ENCODE measurements around the gene CD8B. TPM values are rescaled to one million over a fixed set of nuclear protein-coding genes. Genes with fewer than 3 reads are reported as not detected.

The CD8B gene
- total RNA-seq, 1 donor from 2014 or later = not detected

DNA sequence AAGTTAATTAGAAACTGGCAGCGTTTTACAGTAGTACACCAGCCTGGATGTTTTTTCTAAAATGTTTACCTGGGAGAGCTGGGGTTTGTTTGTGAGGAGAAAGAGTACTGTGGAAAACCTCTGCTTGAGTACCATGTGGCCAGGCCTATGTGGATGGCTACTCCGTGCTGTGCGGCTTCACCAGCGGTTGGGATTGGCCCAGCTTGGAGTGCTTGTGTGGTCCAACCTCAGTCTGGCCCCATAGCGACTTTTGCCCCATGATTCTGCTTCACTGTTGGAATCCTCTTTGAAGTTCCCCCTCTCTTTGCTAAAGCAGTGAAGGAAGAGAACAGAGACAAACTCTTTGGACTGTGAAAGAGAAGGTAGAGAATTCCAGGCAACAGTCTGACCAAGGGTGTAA is 86.8 kb downstream of the CD8B start:
- no peak for DNase-seq (ENCODE audit: low read depth in 2 of 2)

DNA sequence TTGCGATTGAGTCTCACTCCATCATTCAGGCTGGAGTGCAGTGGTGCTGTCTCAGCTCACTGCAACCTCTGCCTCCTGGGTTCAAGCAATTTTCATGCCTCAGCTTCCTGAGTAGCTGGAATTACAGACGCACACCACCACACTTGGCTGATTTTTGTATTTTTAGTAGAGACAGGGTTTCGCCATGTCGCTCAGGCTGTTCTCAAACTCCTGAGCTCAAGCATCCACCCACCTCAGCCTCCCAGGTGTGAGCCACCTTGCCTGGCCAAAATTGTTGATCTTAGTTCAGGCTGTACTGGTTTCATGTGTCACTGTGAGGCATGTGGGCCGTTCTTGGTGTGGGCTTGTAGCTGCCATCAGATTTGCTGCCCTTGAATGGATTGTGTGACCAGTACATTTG is 89.1 kb downstream of the CD8B start:
- no peak for DNase-seq (ENCODE audit: low read depth in 2 of 2)

DNA sequence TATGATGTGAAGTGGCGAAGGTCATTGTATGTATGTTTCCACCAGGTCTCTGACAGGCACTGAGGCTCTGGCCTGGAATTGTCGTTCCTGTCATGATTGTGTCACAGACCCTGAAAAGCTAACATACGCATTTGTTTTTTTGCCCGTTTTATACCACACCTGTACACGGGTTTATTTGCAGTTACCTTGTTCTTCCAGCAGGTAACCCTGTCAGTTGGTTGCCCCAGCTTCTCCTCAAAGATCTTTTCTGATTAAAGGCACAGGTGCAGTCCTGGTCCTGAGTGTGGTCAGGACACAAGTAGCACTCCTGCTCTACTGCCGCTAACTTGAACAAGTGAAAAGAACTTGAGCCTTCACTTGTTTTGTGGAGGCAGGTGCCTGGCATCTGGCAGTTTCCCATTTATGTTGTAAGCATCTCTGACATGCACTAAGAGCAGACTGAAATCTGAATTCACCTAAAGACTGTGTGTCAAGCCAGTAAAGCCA is 90.8 kb downstream of the CD8B start:
- DNase-seq (ENCODE audit: low read depth in 2 of 2) = no peak

DNA sequence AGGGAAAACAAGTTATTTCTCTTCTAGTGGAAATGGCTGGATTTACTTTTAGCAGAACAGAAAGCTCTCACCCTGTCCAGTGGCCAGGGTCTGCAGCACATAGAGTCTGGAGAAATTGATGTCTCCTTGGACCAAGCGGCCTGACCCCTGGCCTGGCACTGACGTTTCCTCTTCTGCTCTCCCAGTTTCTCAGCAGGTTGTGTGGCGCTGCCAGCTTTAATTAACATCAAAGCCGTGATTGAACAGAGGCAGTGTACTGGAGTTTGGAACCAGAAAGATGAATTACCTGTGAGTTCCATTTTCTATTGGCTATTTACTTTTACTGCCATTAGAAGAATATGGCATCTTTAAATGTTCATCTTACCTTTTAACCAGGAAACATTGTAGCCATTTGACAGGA is 91.8 kb downstream of the CD8B start:
- DNase-seq (ENCODE audit: low read depth in 2 of 2) = no peak

DNA sequence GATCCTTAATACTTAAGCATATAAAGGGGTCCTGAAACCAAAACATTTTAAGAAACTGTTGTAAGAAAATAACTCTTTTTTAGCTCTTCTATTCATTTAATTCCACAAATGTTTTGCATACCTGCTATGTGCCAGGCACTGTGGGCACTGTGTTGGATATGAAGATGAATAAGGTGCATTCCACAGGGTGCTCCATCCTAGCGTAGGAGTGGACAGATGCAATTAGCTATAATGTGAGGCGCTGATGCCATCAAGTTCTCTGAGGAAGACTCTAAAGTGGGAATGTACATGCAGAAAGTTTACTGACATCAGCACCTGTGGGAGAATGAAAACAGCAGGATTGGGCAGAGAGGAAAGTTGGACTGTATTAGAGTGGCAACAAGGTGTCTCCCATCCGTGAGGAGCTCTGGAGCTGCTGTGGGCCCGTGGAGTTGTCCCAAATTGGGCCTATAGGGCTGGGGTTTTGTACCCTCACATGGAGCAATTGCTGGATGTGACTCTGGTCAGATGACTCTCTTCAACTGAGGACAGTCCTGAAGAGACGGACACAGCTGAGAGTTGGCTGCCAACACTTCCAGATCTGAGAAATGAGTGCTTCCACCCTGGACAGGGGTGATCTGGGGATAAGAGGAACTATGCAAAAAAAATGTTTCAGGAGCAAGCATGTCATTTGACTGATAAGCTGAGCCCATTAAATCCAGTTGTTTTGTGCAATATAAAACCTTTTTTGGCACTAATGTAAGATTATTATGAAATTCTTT is 93.3 kb downstream of the CD8B start:
- no peak for DNase-seq (ENCODE audit: low read depth in 2 of 2)

Other genes starting within 250 kb of the CD8B start
- 24.4 and 34.4 TPM in 2 replicates for gene RNF103, start 238.0 kb downstream of the CD8B start, total RNA-seq
- 71.8 and 81.0 TPM in 2 replicates for gene RMND5A, start 141.6 kb downstream of the CD8B start, total RNA-seq
- gene CD8A, start 71.0 kb downstream of the CD8B start, total RNA-seq = under 0.01 TPM in 2 replicates
- 0.38 and 1.4 TPM in 2 replicates for gene RGPD1, start 80.2 kb upstream of the CD8B start, total RNA-seq
- gene PLGLB1, start 160.0 kb upstream of the CD8B start, total RNA-seq = 0.39 and 0.63 TPM in 2 replicates

Data from dermis microvascular lymphatic vessel endothelial cell (primary cell).